Activated naive CD4-positive, alpha-beta T cell treated with anti-CD3 and anti-CD28 coated beads, Interleukin-2, amount 50 U/mL, for 24 hours (primary cell): ENCODE results near the gene CAV1.

Experiments used
- H3K27ac Mint-ChIP-seq: one replicate; pipeline ENCODE4 v1.8.0; 2021; ENCODE audit warnings: mild to moderate bottlenecking, mixed read lengths
- H3K27me3 Mint-ChIP-seq: one replicate; pipeline ENCODE4 v1.8.0; 2021; ENCODE audit warnings: mixed read lengths
- H3K36me3 Mint-ChIP-seq: one replicate; pipeline ENCODE4 v1.8.0; 2021; ENCODE audit warnings: mixed read lengths
- H3K4me1 Mint-ChIP-seq: one replicate; pipeline ENCODE4 v1.8.0; 2021; ENCODE audit warnings: mixed read lengths
- H3K4me3 Mint-ChIP-seq: one replicate; pipeline ENCODE4 v1.8.0; 2021; ENCODE audit warnings: mild to moderate bottlenecking, mixed read lengths
- H3K9me3 Mint-ChIP-seq: one replicate; pipeline ENCODE4 v1.8.0; 2021; ENCODE audit warnings: mixed read lengths

CAV1 gene

DNA sequence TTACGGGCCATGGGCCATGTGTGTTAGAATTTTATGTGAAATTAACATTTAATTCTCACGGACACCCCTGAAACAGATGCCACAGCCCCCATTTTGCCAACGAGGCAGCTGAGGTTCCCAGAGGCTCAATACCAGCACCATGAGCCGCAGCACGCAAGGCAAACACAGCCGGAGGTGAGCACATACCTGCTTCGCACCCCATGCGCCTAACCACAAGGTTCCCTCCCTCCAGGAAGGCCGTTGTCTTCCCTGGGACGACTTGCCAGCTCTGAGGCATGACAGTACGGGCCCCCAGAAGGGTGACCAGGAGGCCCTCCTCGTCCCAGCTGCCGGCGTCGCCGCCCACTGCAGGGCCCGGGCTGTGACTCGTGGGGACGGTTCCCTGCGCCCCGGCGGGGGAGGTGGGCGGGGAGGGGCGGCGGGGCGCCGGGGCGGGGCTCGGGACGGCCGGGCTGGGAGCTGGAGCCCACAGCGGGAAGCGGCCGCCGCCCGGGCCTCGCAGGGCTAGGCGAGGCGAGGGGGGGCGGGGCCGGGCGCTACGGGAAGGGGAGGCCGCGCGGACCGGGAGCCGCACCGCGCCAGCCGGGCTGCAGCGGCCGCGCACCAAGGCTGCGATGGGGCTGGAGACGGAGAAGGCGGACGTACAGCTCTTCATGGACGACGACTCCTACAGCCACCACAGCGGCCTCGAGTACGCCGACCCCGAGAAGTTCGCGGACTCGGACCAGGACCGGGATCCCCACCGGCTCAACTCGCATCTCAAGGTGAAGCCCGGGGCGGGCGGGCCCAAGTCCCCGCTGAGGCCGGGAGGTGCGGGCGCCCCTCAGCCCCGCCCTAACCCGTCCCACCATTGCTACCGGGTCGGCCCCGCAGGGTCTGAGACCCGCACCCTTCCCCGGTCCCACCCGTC lies 25.4 kb upstream of the CAV1 start, which contains the start of gene CAV2:
TSS of gene CAV2 (plus strand) at position 571 of the 910 bp plus-strand sequence. CDS start at position 615, 44 bp downstream.
- H3K36me3 Mint-ChIP-seq: no peaks in the 10 kb centered on the region
- peaks cover 9% of the 10 kb centered on the region for H3K4me1 Mint-ChIP-seq
- H3K4me3 Mint-ChIP-seq: peak within 1 kb of the TSS; percentile 69
- H3K9me3 Mint-ChIP-seq: no peaks in the 10 kb centered on the region
- H3K27me3 Mint-ChIP-seq: peaks cover 40% of the 10 kb centered on the region
- no peak within 1 kb of the TSS for H3K27ac Mint-ChIP-seq

DNA sequence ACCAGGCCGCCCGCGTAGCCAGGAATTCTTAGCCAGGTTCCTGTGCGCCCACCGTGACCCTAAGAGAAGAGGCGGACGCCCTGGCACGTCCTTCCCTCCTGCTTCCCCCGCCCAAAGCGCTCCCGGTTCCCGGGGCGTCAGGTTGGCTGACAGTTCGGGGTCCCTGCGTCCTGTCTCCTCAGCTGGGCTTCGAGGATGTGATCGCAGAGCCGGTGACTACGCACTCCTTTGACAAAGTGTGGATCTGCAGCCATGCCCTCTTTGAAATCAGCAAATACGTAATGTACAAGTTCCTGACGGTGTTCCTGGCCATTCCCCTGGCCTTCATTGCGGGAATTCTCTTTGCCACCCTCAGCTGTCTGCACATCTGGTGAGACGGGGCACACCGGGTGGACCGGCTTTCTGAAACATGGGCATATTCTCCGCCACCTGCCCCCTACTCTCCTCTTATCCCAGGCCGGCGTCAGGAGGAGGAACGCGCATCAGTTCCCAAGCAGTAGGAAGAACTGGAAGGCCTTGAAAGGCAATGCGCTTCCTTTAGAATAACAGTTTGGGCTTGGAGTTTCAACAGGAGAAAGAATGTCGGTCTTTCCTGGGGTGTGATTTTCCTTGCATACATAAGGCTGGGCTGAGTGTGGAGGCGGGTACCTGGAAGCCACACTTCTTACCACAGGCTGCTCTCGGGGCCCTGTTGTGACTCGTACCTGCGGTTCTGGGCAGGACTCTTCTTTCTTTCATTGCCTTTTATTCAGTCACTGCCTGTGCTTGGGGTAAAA lies 24.6 kb upstream of the CAV1 start:
- peak overlapping the region; percentile 69 for H3K4me3 Mint-ChIP-seq
- no peak overlapping the region for H3K27ac Mint-ChIP-seq
- peaks cover 42% of the 10 kb centered on the region for H3K27me3 Mint-ChIP-seq
- no peaks in the 10 kb centered on the region for H3K36me3 Mint-ChIP-seq
- H3K9me3 Mint-ChIP-seq: no peaks in the 10 kb centered on the region
- peaks cover 9% of the 10 kb centered on the region for H3K4me1 Mint-ChIP-seq

DNA sequence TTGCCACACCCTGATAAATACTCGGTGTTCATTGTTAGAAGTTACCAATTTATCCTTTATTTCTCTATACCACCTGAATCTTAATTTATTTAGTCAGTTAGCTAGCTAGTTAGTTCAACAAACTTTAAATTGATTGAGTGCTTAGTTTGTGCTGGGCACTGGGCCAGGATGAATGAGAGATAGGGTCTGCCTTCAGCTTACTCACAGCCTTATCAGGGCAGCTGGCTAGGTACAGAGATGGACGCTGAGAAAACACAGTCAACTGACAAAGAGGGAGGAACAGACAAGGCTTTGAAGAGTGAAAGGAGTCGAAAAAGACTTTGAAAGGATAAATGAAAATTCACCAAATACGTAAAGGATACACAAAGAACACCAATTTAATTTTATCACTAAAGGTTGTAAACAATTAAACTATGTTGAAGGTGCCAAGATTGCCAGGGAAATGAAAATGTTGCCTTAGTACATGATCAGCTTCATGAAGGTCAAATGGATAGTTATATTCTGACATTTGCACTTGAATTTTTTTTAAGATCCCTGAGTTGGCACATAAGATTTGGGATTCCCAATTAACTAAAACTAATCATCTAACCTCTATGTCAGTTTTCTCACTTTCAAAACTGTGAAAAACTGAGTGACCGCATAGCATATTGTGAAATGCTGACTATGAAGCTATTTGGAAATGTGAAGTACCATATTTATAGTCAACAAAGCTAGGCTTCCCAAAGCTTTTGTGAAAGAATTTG lies 23.2 kb upstream of the CAV1 start:
- Mint-ChIP-seq H3K9me3 (no peaks in the 10 kb centered on the region), H3K36me3 (no peaks in the 10 kb centered on the region), H3K4me3 (no peak overlapping the region), H3K27ac (no peak overlapping the region), H3K27me3 (peaks cover 43% of the 10 kb centered on the region), H3K4me1 (peaks cover 9% of the 10 kb centered on the region)

DNA sequence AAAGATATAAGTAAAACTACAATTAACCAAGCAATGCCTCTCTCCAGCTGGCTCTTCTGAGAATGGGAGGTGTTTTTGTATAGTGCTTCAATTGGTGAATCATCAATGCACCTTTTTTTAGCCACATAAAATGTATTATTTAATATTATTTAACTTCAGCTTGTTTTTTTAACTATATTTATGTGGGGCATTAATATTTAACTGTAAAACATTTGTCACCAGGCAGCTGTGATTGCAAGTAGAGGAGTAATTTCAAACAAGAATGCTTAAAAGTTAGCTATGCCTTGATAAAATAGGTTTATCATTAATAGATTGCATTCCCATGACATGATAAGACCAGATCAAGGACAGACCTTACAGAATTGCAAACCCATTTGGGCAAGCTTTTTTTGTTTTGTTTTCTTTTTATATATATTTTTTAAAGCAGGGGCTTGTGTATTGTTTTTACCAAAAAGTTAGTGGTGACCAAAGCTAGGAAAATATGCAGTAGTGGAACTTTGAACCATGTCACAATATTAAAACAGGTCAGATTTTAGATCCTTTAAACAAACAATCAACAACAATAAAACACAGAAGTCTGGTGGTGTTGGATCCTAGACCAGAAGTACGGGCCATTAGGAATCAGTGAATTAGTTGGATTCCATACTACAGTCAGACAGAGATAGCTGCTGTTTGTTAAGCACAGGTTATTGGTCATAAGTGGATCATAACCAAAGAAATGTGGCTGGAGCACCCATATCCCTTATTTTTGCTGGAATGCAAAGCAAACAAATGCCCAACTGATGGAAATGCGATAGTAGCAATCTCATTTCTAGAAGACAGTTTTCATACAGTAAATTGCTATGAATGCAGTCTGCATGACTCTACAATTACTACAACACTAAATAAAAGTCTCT lies 22.4 kb upstream of the CAV1 start:
- peaks cover 9% of the 10 kb centered on the region for H3K4me1 Mint-ChIP-seq
- no peaks in the 10 kb centered on the region for H3K9me3 Mint-ChIP-seq
- no peak overlapping the region for H3K4me3 Mint-ChIP-seq
- no peaks in the 10 kb centered on the region for H3K36me3 Mint-ChIP-seq
- H3K27me3 Mint-ChIP-seq: peaks cover 42% of the 10 kb centered on the region
- H3K27ac Mint-ChIP-seq: no peak overlapping the region

DNA sequence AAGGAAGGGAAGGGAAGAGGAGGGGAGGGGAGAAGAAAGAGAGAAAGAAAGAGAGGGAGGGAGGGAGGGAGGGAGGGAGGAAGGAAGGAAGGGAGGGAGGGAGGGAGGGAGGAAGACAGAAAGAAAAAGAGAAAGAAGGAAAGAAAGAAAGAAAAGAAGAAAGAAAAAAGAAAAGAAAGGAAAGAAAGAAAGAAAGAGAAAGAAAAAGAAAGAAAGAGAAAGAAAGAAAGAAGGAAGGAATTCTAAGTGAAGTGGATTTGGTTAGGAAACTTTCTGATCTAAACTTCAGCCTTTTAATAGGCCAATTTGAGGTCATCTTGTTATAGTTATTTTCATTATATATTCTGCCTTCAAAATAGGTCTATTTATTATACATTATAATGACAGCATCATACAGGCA lies 21.0 kb upstream of the CAV1 start:
- peaks cover 9% of the 10 kb centered on the region for H3K4me1 Mint-ChIP-seq
- no peaks in the 10 kb centered on the region for H3K9me3 Mint-ChIP-seq
- H3K27me3 Mint-ChIP-seq: peaks cover 36% of the 10 kb centered on the region
- H3K4me3 Mint-ChIP-seq: no peak overlapping the region
- no peaks in the 10 kb centered on the region for H3K36me3 Mint-ChIP-seq
- H3K27ac Mint-ChIP-seq: no peak overlapping the region

DNA sequence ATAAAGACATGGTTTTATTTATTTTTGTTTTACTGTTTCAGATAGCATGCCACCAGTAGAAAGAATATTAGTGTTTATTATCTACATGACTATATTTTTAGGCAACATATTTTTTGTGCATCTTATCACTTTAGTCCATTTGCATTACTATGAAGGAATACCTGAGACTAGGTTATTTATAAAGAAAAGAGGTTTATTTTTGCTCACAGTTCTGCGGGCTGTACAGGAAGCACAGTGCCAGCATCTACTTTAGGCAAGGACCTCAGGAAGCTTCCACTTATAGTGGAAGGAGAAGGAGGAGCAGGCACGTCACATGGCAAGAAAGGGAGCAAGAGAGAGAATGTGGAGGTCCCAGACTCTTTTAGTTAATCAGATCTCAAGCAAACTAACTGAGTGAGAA lies 19.6 kb upstream of the CAV1 start:
- no peaks in the 10 kb centered on the region for H3K9me3 Mint-ChIP-seq
- peaks cover 38% of the 10 kb centered on the region for H3K27me3 Mint-ChIP-seq
- H3K27ac Mint-ChIP-seq: no peak overlapping the region
- no peak overlapping the region for H3K4me3 Mint-ChIP-seq
- H3K36me3 Mint-ChIP-seq: no peaks in the 10 kb centered on the region
- H3K4me1 Mint-ChIP-seq: peaks cover 6% of the 10 kb centered on the region

DNA sequence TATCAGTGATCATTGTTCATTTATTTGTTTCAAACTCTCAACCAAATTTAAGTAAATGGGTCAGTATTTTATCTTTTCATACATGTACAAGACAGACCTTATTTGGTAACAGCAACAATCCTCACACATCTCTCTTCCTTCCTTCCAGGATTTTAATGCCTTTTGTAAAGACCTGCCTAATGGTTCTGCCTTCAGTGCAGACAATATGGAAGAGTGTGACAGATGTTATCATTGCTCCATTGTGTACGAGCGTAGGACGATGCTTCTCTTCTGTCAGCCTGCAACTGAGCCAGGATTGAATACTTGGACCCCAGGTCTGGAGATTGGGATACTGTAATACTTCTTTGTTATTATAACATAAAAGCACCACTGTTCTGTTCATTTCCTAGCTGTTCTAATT lies 19.0 kb upstream of the CAV1 start:
- Mint-ChIP-seq H3K36me3 (no peaks in the 10 kb centered on the region), H3K4me1 (peaks cover 1% of the 10 kb centered on the region), H3K4me3 (no peak overlapping the region), H3K9me3 (no peaks in the 10 kb centered on the region), H3K27ac (no peak overlapping the region), H3K27me3 (peaks cover 33% of the 10 kb centered on the region)

DNA sequence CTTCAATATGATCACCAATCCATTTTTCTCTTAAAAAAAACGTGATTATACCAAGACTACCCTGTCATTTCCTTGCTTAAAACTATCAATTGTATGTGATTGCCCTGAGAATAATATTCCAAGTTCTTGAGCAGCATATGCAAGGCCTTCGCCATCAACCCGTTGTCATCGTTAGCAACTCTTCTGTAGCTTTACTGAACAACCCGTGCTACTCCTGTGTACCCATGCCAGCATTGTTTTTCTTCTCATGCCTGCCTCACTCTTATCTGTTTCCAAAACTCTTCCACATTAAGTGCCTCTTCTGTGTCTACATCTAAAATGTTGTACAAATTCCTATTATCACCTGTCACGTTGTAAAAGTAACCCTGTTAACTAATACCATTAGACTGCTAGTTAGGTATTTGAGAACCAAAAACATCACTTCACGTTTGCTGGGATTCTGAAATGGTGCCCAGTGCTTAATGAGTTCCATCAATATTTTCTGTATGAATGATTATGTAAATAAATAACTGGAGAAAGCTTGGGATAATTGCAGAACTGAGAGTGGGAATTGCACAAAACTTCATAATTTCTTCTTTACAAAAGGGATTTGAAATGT lies 14.8 kb upstream of the CAV1 start:
- Mint-ChIP-seq H3K36me3 (no peaks in the 10 kb centered on the region), H3K9me3 (no peaks in the 10 kb centered on the region), H3K27me3 (peaks cover 29% of the 10 kb centered on the region), H3K4me3 (no peak overlapping the region), H3K4me1 (peaks cover 13% of the 10 kb centered on the region), H3K27ac (no peak overlapping the region)

DNA sequence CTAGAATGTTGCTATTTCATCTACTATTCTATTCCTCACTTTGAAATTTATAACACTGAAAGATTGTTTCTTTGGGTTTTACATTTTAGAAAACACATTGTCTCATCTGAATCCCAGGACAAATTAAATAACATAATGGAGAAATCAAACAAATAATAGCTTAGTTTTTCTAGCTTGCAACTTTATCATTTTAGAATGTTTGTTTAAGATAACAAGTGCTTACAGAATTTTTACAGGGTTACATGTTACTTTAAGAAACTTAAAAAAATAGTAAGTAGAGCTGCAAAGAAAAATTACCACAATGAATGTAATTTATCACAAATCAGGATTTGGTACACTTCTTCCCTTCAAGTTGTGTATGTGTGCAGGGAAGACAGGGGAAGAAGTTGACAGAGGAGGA lies 14.0 kb upstream of the CAV1 start:
- Mint-ChIP-seq H3K36me3 (no peaks in the 10 kb centered on the region), H3K4me3 (no peak overlapping the region)

DNA sequence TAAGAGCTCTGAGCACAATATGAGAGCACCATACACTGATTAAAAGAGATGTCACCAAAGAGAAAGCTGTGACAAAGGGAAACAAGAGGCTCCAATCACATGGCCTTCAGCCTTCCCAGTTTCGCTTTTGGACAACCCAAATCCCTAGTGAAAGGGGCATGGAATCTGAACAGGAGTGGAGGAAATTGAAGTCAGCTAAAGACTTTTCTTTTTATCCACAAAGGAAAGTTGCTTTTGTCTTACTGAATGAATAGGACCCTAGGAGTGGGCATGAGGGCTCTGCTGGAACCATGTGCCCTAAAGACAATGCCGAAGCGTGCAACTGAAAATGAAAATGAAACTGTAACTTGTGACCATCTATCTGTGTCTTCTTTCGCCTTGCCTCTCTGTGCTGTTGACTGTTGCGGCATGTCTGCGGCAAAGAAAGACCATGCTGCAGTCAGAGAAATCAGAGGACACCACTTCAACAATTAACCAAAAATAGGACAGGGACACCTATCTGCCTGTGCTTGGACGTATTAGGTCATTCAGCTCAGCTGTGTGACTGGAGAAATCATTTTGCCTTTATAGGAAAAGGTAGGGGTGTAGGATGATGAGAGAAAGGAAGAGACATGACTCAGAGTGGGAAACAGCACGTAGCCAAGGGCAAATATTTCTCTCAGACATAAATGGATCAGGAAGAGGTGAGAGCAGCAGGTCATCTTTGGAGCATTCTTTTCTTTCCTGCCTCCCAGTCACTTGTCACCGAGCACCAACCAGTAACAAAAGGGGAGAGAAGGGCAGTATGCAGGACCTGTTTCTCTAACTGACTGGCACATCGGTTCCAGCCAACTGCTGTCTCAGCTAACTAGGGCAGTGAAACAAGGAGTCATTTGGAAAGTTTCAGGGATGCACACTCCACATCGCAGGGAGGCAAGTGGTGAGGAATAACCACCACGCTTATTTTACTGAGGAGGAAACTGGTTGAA lies 13.0 kb upstream of the CAV1 start:
- H3K4me1 Mint-ChIP-seq: peaks cover 13% of the 10 kb centered on the region
- no peak overlapping the region for H3K27ac Mint-ChIP-seq
- H3K4me3 Mint-ChIP-seq: peak overlapping the region; percentile 87
- H3K36me3 Mint-ChIP-seq: no peaks in the 10 kb centered on the region
- H3K9me3 Mint-ChIP-seq: no peaks in the 10 kb centered on the region
- peaks cover 30% of the 10 kb centered on the region for H3K27me3 Mint-ChIP-seq

More for the DNA sequence above, 14.0 kb upstream of the CAV1 start:
- Mint-ChIP-seq H3K27me3 (peaks cover 30% of the 10 kb centered on the region), H3K27ac (no peak overlapping the region), H3K9me3 (no peaks in the 10 kb centered on the region), H3K4me1 (peaks cover 13% of the 10 kb centered on the region)

DNA sequence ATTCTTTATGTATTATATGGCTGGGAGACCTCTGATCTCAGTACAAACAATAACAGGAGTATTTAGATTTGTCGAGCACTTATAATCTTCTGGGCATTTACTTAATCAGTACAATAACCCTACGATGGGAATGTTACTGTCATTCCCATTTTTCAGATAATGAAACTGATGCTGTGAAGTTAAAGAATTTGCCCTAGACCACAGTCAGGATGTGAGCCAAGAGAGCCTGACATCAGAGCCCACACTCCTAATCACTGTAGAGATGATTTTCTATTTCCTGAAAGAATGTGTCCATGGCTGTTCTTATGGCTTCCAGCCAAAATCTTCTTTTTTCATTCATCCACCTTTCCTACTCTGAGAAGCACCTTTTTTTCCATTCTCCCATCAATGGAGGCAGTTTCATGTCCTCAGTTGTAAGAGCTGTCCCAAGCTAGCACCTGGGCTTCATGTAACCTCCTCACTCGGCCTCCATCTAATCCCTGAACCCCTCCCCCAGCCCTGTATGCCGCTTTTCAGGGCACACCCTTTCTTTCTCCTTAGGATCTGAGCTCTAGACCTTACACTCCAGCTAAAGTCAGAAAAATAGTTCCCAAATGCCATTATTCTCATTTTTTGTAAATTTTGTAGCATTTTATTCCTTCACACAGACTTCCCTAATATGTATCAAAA lies 12.2 kb upstream of the CAV1 start:
- Mint-ChIP-seq H3K27me3 (peaks cover 29% of the 10 kb centered on the region), H3K4me3 (no peak overlapping the region), H3K4me1 (peaks cover 13% of the 10 kb centered on the region), H3K9me3 (no peaks in the 10 kb centered on the region), H3K27ac (no peak overlapping the region), H3K36me3 (no peaks in the 10 kb centered on the region)

DNA sequence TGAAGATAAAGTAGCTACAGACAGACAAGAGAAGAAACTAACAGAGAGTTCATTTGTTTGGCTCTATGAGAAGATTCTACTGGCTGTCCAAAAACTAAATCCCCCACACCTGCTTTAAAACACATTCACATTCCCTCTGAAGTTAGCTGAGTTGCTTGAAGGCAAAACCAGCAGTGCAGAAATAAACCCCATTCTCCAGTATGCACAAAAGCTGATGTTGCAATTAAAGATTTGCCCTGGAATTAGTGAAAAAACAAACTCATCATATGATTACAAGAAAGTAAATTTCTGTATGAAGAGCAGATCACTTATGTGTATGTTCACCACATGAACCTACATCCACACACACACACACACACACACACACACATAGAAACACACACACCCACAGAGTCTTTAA lies 9.3 kb upstream of the CAV1 start:
- Mint-ChIP-seq H3K4me3 (no peak overlapping the region), H3K4me1 (peaks cover 13% of the 10 kb centered on the region), H3K27ac (no peak overlapping the region), H3K9me3 (no peaks in the 10 kb centered on the region), H3K27me3 (peaks cover 28% of the 10 kb centered on the region), H3K36me3 (no peaks in the 10 kb centered on the region)

DNA sequence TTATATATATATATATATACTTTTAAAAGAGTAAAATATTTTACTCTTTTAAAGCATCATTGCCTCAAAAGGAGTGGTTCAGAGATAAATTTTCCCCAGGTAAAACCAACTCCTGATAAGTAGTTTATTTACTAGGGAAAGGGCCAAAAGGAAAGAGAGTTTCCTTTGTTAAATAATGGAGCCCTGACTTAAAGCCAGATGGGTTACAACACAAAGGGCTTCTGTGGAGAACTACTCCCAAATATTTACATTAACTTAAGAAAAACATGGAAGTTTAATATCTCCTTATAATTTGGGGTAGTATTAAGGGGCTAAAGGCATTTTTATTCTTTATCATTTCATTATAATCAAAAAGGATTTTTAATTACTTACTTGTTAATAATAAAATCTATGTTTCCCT lies 8.5 kb upstream of the CAV1 start:
- peaks cover 26% of the 10 kb centered on the region for H3K27me3 Mint-ChIP-seq

More for the DNA sequence above, 8.5 kb upstream of the CAV1 start:
- no peak overlapping the region for H3K27ac Mint-ChIP-seq
- no peaks in the 10 kb centered on the region for H3K9me3 Mint-ChIP-seq
- H3K4me1 Mint-ChIP-seq: peaks cover 11% of the 10 kb centered on the region
- H3K4me3 Mint-ChIP-seq: no peak overlapping the region
- no peaks in the 10 kb centered on the region for H3K36me3 Mint-ChIP-seq
